IPS-20b (cell line): ENCODE measurements around the gene BCKDHA.
"Not testable (repeated sequence)": the region's sequence is repeated elsewhere in the genome, so short reads cannot be mapped to it uniquely, and the experiment has no call there.

Source experiments
- H3K27ac ChIP-seq: one replicate; pipeline ENCODE4 v1.5.1; 2013; ENCODE audit warnings: low read length
- H3K27me3 ChIP-seq: 2 replicates; pipeline ENCODE4 v1.6.1; 2013; ENCODE audit warnings: mild to moderate bottlenecking, low read length, inconsistent platforms; ENCODE audit not compliant: insufficient read depth
- H3K36me3 ChIP-seq: 2 replicates; pipeline ENCODE4 v1.6.1; 2013; ENCODE audit warnings: low read depth, mild to moderate bottlenecking, inconsistent platforms, low read length, moderate library complexity; ENCODE audit not compliant: insufficient read depth
- H3K4me1 ChIP-seq: 2 replicates; pipeline ENCODE4 v1.6.1; 2013; ENCODE audit warnings: mild to moderate bottlenecking, control low read depth, inconsistent platforms, low read length, moderate library complexity; ENCODE audit not compliant: insufficient read depth
- H3K4me3 ChIP-seq: 2 replicates; pipeline ENCODE4 v1.5.1; 2013; ENCODE audit warnings: mild to moderate bottlenecking, low read length, inconsistent platforms
- H3K9ac ChIP-seq: 2 replicates; pipeline ENCODE4 v1.6.1; 2013; ENCODE audit warnings: low read depth, mild to moderate bottlenecking, inconsistent platforms, low read length, moderate library complexity
- H3K9me3 ChIP-seq: 2 replicates; pipeline ENCODE4 v1.6.1; 2013; ENCODE audit warnings: mild to moderate bottlenecking, low read depth, low read length, inconsistent platforms; ENCODE audit not compliant: insufficient read depth

Gene BCKDHA

DNA sequence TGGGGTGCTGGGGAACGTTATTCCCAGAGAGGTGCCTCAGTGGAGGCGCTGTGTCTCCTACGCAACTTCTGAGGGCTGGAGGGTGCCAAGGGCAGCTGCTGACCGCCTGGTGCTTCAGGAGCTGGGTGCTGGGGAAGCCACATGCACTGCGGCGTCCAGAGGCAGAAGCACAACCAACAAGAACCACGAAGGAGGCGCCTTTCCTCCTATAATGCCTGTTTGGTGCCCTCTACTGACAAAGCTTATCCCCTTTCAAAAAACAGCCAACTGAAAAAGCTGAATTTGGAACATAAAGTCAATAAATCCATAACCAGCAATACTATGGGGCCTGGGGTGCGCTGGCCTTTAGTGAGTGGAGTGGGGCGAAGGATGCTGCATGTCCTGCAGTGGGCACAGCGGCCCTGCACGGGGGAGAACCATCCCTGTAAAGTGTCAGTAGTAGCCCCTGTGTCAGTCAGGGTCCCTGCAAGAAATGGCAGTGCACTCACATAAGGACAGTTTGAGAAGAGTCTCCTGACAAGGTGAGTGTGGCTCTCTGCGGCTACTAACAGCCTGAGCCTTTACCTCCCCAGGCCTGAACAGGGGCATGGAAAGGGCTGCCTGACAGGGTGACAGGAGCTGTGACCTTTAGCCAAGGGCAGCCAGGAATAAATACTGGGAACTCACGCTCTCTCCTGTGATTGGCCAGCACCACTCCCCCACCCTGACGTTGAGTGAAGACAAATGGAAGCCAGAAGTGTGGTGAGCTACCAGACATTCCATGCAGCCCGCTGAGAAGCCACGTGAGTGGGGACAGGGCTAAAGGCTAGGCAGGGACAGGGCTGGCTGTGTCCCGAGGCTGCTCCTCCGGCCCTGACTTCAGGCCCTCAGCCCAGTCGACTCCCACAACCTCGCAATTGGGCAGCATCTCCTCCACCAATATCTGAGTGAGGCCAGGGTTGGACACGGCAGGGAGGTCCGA lies 34.1 kb downstream of the BCKDHA start:
- H3K27ac ChIP-seq, result no peak overlapping the region
- H3K4me1 ChIP-seq, result peaks cover 3% of the 10 kb centered on the region; the same call in 1 of the 2 replicates
- H3K36me3 ChIP-seq, result peaks cover 35% of the 10 kb centered on the region
- no peaks in the 10 kb centered on the region for H3K27me3 ChIP-seq
- no peak overlapping the region for H3K4me3 ChIP-seq
- no peaks in the 10 kb centered on the region for H3K9me3 ChIP-seq
- no peak overlapping the region for H3K9ac ChIP-seq

GRCh38 chr19:41433171-41433570 lies 35.6 kb downstream of the BCKDHA start:
- Histone ChIP-seq H3K27me3 (no peaks in the 10 kb centered on the region), H3K27ac (no peak overlapping the region), H3K36me3 (peaks cover 44% of the 10 kb centered on the region), H3K9ac (no peak overlapping the region), H3K4me3 (no peak overlapping the region), H3K4me1 (no peaks in the 10 kb centered on the region; the same call in 1 of the 2 replicates), H3K9me3 (no peaks in the 10 kb centered on the region)

DNA sequence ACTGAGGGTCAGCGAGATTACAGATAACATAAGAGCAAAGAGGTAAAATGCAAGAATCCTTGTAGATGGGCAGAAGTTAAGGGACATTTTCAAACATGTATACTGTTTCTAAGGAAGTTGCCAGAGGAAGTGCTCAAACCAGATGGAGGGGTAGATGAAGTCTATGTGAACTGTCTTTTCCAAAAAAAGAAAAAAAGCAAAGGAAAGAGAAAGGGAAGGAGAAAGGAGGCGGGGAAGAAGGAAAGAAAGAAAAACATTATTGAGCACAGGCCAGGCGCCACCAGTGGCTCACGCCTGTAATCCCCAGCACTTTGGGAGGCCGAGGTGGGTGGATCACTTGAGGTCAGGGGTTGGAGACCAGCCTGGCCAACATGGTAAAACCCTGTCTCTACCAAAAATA lies 36.8 kb downstream of the BCKDHA start:
- peaks cover 45% of the 10 kb centered on the region for H3K36me3 ChIP-seq
- H3K4me3 ChIP-seq, result no peak overlapping the region
- H3K9me3 ChIP-seq, result no peaks in the 10 kb centered on the region
- H3K27ac ChIP-seq, result no peak overlapping the region
- no peaks in the 10 kb centered on the region for H3K4me1 ChIP-seq
- H3K9ac ChIP-seq, result no peak overlapping the region
- H3K27me3 ChIP-seq, result no peaks in the 10 kb centered on the region

GRCh38 chr19:41435376-41435775 lies 37.8 kb downstream of the BCKDHA start:
- not testable (repeated sequence) for H3K4me3 ChIP-seq, H3K27ac ChIP-seq, H3K4me1 ChIP-seq, H3K9me3 ChIP-seq, H3K27me3 ChIP-seq, H3K9ac ChIP-seq
- H3K36me3 ChIP-seq, result peaks cover 45% of the 10 kb centered on the region

DNA sequence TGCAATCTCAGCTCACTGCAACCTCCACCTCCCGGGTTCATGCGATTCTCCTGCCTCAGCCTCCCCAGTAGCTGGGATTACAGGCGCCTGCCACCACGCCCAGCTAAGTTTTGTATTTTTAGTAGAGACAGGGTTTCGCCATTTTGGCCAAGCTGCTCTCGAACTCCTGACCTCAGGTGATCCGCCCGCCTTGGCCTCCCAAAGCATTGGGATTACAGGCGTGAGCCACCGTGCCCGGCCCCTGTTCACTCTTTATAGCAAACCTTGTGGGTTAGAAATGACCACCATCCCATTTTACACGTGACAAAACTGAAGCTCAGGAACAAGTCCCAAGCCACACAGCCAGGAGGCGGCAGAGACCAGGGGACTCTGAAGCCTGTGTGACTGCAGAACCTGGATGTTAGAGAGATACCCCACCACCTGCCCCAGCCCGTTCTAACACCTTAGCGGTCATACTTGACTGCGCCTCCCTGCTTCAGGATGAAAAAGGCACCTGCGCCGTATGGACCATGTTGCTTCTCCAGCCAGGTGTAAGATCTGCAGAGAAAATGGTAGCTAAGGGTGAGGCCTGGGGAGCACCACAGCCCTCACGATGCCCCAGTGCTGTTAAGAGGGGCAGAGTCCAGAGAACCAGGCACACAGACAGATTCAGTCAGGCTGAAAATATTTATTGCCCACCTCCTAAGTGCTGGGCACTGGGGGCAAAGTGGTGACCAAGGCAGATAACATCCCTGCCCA lies 38.5 kb downstream of the BCKDHA start:
- H3K4me1 ChIP-seq, result no peaks in the 10 kb centered on the region
- H3K36me3 ChIP-seq, result peaks cover 40% of the 10 kb centered on the region
- H3K9me3 ChIP-seq, result no peaks in the 10 kb centered on the region
- no peak overlapping the region for H3K9ac ChIP-seq
- H3K4me3 ChIP-seq, result no peak overlapping the region
- no peak overlapping the region for H3K27ac ChIP-seq
- no peaks in the 10 kb centered on the region for H3K27me3 ChIP-seq

DNA sequence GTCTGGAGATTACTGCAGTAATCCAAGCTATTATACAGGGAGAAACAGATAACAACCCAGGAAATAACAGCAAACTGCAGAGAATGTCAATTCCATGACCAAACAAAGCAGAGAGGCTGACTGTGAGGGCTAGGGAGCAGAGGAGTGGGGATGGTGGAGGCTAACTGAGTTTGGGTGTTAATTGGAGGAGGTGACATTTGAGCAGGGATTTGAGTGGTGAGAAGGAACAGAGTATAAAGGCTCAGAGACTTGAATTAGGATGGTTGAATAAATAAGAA lies 39.0 kb downstream of the BCKDHA start:
- Histone ChIP-seq H3K27me3 (no peaks in the 10 kb centered on the region), H3K9me3 (no peaks in the 10 kb centered on the region), H3K27ac (no peak overlapping the region), H3K36me3 (peaks cover 35% of the 10 kb centered on the region), H3K4me3 (no peak overlapping the region), H3K9ac (no peak overlapping the region), H3K4me1 (no peaks in the 10 kb centered on the region)

GRCh38 chr19:41437944-41438574 lies 40.4 kb downstream of the BCKDHA start:
- Histone ChIP-seq H3K27ac (no peak overlapping the region), H3K9ac (no peak overlapping the region), H3K4me1 (no peaks in the 10 kb centered on the region), H3K36me3 (peaks cover 20% of the 10 kb centered on the region), H3K27me3 (no peaks in the 10 kb centered on the region), H3K4me3 (0 out of 2 replicates have a peak overlapping the region, but pooled peaks have one; percentile 86), H3K9me3 (no peaks in the 10 kb centered on the region)

DNA sequence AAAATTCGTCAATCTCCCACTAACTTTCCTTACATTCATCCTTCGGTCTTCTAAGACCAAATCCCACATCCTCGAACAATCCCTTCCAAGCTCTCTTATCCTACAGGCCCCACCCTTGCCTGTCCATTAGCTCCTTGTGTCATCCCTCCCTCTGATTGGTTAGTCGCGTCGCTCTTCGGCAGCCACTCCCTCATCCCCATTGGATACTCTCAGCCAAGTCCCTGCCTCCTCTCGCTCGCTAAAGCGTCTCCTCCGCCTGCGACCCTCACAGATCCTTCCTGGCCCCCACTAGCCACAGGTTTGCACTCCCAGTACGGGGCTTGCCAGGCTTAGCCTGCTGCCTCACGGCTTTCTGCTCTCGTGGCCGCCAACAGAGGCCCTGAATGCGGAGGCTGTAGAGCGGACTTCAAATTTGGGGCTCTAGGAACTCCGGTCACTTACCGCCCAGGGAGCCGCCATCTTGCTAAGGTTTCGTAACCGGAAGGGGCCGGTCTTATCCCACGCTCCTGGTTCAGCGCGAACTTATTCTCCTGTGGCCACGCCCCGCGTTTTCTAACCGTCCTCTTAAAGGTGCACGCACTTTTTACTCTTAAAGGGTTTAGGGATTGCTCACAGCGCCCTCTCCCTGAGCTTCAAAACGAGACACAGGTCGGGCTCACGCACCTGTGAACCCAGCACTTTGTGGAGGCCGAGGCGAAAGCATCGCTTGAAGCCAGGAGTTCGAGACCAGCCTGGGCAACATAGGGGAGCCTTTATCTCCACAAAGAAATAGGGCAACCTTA lies 42.0 kb downstream of the BCKDHA start, which contains the start of gene DMAC2:
Gene DMAC2, minus strand, starts transcription at position 472 of the 782 bp plus-strand sequence. Its CDS starts 13 bp downstream, at position 459.
- H3K9ac ChIP-seq, result peak within 1 kb of the TSS; percentile 91
- peak within 1 kb of the TSS; percentile 77 for H3K27ac ChIP-seq
- H3K36me3 ChIP-seq, result peaks cover 16% of the 10 kb centered on the region; the same call in 1 of the 2 replicates
- peak within 1 kb of the TSS; percentile 86 for H3K4me3 ChIP-seq
- no peaks in the 10 kb centered on the region for H3K4me1 ChIP-seq
- H3K27me3 ChIP-seq, result no peaks in the 10 kb centered on the region
- H3K9me3 ChIP-seq, result no peaks in the 10 kb centered on the region

GRCh38 chr19:41441321-41441945 lies 43.8 kb downstream of the BCKDHA start:
- H3K9ac ChIP-seq, result no peak overlapping the region
- no peaks in the 10 kb centered on the region for H3K9me3 ChIP-seq
- no peak overlapping the region for H3K4me3 ChIP-seq
- H3K27me3 ChIP-seq, result no peaks in the 10 kb centered on the region
- no peak overlapping the region for H3K27ac ChIP-seq
- peaks cover 13% of the 10 kb centered on the region; the same call in 1 of the 2 replicates for H3K36me3 ChIP-seq
- H3K4me1 ChIP-seq, result no peaks in the 10 kb centered on the region

GRCh38 chr19:41442473-41443355 lies 45.1 kb downstream of the BCKDHA start, which contains the start of gene ERICH4:
Gene ERICH4 (plus strand): TSS chr19:41443156. CDS start chr19:41443170, 14 bp downstream.
- Histone ChIP-seq H3K9ac (no peak within 1 kb of the TSS), H3K9me3 (no peaks in the 10 kb centered on the region), H3K4me3 (no peak within 1 kb of the TSS), H3K27ac (no peak within 1 kb of the TSS), H3K4me1 (no peaks in the 10 kb centered on the region), H3K27me3 (peaks cover 7% of the 10 kb centered on the region; the same call in 1 of the 2 replicates), H3K36me3 (peaks cover 5% of the 10 kb centered on the region; the same call in 1 of the 2 replicates)
